Activated CD8-positive, alpha-beta T cell treated with anti-CD3 and anti-CD28 coated beads, Interleukin-2, amount 10 ng/mL, durations not matched to agents 7 days and 5 days (primary cell): ENCODE measurements around the gene ZBTB7C. TPM values are rescaled to one million over a fixed set of nuclear protein-coding genes. Genes with fewer than 3 reads are reported as not detected.

Experiments used
- ATAC-seq: fragments of 150-1000 bp; cut with Tn5 transposase; one replicate; pipeline ENCODE4 v1.10.0; 2021; ENCODE audit warnings: moderate library complexity
- CTCF ChIA-PET: fragments of 350-600 bp; sonication (Branson Sonifier 250); formaldehyde crosslinking; loops from one replicate; lab custom pipeline; 2021; ENCODE audit warnings: antibody characterized with exemption; lab: Charles Lee
- POLR2A ChIA-PET: fragments of 350-600 bp; sonication (Branson Sonifier 250); formaldehyde crosslinking; loops from one replicate; lab custom pipeline; 2021; ENCODE audit warnings: antibody characterized with exemption; lab: Charles Lee
- DNase-seq: peaks from one replicate; pipeline ENCODE4 v3.0.0-alpha.2; 2020
- H3K27ac Mint-ChIP-seq: one replicate; pipeline ENCODE4 v1.8.0; 2021; ENCODE audit warnings: mild to moderate bottlenecking, mixed read lengths
- H3K27me3 Mint-ChIP-seq: one replicate; pipeline ENCODE4 v1.8.0; 2021; ENCODE audit warnings: low read depth, mixed read lengths
- H3K36me3 Mint-ChIP-seq: one replicate; pipeline ENCODE4 v1.8.0; 2021; ENCODE audit warnings: low read depth, mixed read lengths
- H3K4me1 Mint-ChIP-seq: one replicate; pipeline ENCODE4 v1.8.0; 2021; ENCODE audit warnings: low read depth, mixed read lengths
- H3K4me3 Mint-ChIP-seq: one replicate; pipeline ENCODE4 v1.8.0; 2021; ENCODE audit warnings: mild to moderate bottlenecking, mixed read lengths
- H3K9me3 Mint-ChIP-seq: one replicate; pipeline ENCODE4 v1.8.0; 2022; ENCODE audit warnings: mixed read lengths; ENCODE audit not compliant: insufficient read depth
- total RNA-seq, 2 experiments: library from RNA; stranded (reverse); gene quantifications; one replicate each; pipeline ENCODE4 v1.2.3, GENCODE V29; 2021

Gene ZBTB7C
- total RNA-seq, 2 experiments from 2014 or later = not detected

GRCh38 chr18:48125724-48126123, 283.5 kb downstream of the ZBTB7C start:
- H3K9me3 Mint-ChIP-seq = no peaks in the 10 kb centered on the region
- ATAC-seq (no peak), DNase-seq (no peak)
- ChIA-PET CTCF (no interaction called here), POLR2A (no interaction called here)
- peaks cover 4% of the 10 kb centered on the region for H3K4me1 Mint-ChIP-seq
- no peak overlapping the region for H3K4me3 Mint-ChIP-seq
- H3K27me3 Mint-ChIP-seq = peaks cover 12% of the 10 kb centered on the region
- no peaks in the 10 kb centered on the region for H3K36me3 Mint-ChIP-seq
- no peak overlapping the region for H3K27ac Mint-ChIP-seq

GRCh38 chr18:48124857-48125626, 284.1 kb downstream of the ZBTB7C start:
- CTCF ChIA-PET = no interaction called here
- Mint-ChIP-seq H3K9me3 (no peaks in the 10 kb centered on the region), H3K4me3 (no peak overlapping the region), H3K4me1 (peaks cover 4% of the 10 kb centered on the region), H3K27me3 (peaks cover 12% of the 10 kb centered on the region), H3K27ac (no peak overlapping the region), H3K36me3 (no peaks in the 10 kb centered on the region)
- ATAC-seq (no peak), DNase-seq (no peak)
- POLR2A ChIA-PET = no interaction called here

- POLR2A ChIA-PET = no interaction called here
- H3K27me3 Mint-ChIP-seq = peaks cover 14% of the 10 kb centered on the region
- H3K36me3 Mint-ChIP-seq = no peaks in the 10 kb centered on the region
- CTCF ChIA-PET = interaction anchor here (0.8 kb wide), 1 partner anchor 29 kb away, joined by 3 read pairs; no protein-coding TSS in a partner anchor
- H3K27ac Mint-ChIP-seq = no peak overlapping the region
- ATAC-seq (no peak), DNase-seq (no peak)
- no peaks in the 10 kb centered on the region for H3K9me3 Mint-ChIP-seq
- H3K4me1 Mint-ChIP-seq = peaks cover 4% of the 10 kb centered on the region
- H3K4me3 Mint-ChIP-seq = no peak overlapping the region
These were observed 285.2 kb downstream of the ZBTB7C start for GRCh38 chr18:48123941-48124340.

- Mint-ChIP-seq H3K4me1 (peaks cover 4% of the 10 kb centered on the region), H3K27me3 (peaks cover 10% of the 10 kb centered on the region), H3K9me3 (no peaks in the 10 kb centered on the region), H3K36me3 (no peaks in the 10 kb centered on the region), H3K4me3 (no peak overlapping the region), H3K27ac (no peak overlapping the region)
- POLR2A ChIA-PET = no interaction called here
- CTCF ChIA-PET = no interaction called here
- DNase-seq (no peak), ATAC-seq (no peak)
These were observed 285.9 kb downstream of the ZBTB7C start for GRCh38 chr18:48123324-48123723.

GRCh38 chr18:48122816-48123215, 286.4 kb downstream of the ZBTB7C start:
- no peak for DNase-seq
- no peaks in the 10 kb centered on the region for H3K9me3 Mint-ChIP-seq
- no peak overlapping the region for H3K4me3 Mint-ChIP-seq
- ChIA-PET POLR2A (no interaction called here), CTCF (no interaction called here)
- no peak overlapping the region for H3K27ac Mint-ChIP-seq
- peaks cover 9% of the 10 kb centered on the region for H3K27me3 Mint-ChIP-seq
- no peak for ATAC-seq
- H3K4me1 Mint-ChIP-seq = peaks cover 4% of the 10 kb centered on the region
- H3K36me3 Mint-ChIP-seq = no peaks in the 10 kb centered on the region

- Mint-ChIP-seq H3K27me3 (peaks cover 9% of the 10 kb centered on the region), H3K27ac (no peak overlapping the region), H3K4me3 (no peak overlapping the region), H3K4me1 (peaks cover 4% of the 10 kb centered on the region), H3K36me3 (no peaks in the 10 kb centered on the region), H3K9me3 (no peaks in the 10 kb centered on the region)
- CTCF ChIA-PET = no interaction called here
- POLR2A ChIA-PET = no interaction called here
- no peak for DNase-seq
- ATAC-seq = no peak
These were observed 286.8 kb downstream of the ZBTB7C start for GRCh38 chr18:48122376-48122775.

- Mint-ChIP-seq H3K4me3 (no peak overlapping the region), H3K27me3 (peaks cover 9% of the 10 kb centered on the region), H3K36me3 (no peaks in the 10 kb centered on the region), H3K27ac (no peak overlapping the region), H3K9me3 (no peaks in the 10 kb centered on the region), H3K4me1 (peaks cover 4% of the 10 kb centered on the region)
- ChIA-PET POLR2A (interaction anchor here (0.6 kb wide), 1 partner anchor 537 kb away, joined by 3 read pairs; no protein-coding TSS in a partner anchor), CTCF (no interaction called here)
- ATAC-seq = no peak
- DNase-seq = no peak
These were observed 287.4 kb downstream of the ZBTB7C start for GRCh38 chr18:48121752-48122151.

- Mint-ChIP-seq H3K4me3 (no peak overlapping the region), H3K4me1 (no peaks in the 10 kb centered on the region), H3K27me3 (peaks cover 2% of the 10 kb centered on the region), H3K36me3 (no peaks in the 10 kb centered on the region), H3K27ac (no peak overlapping the region), H3K9me3 (no peaks in the 10 kb centered on the region)
- no peak for ATAC-seq
- CTCF ChIA-PET = no interaction called here
- DNase-seq = no peak
- POLR2A ChIA-PET = no interaction called here
These were observed 290.0 kb downstream of the ZBTB7C start for GRCh38 chr18:48119204-48119603.

GRCh38 chr18:48116873-48117630, 292.1 kb downstream of the ZBTB7C start:
- Mint-ChIP-seq H3K36me3 (no peaks in the 10 kb centered on the region), H3K9me3 (no peaks in the 10 kb centered on the region), H3K27ac (no peak overlapping the region), H3K4me3 (no peak overlapping the region), H3K27me3 (peaks cover 2% of the 10 kb centered on the region), H3K4me1 (no peaks in the 10 kb centered on the region)
- POLR2A ChIA-PET = no interaction called here
- ATAC-seq (no peak), DNase-seq (no peak)
- CTCF ChIA-PET = no interaction called here

GRCh38 chr18:48116017-48116416, 293.2 kb downstream of the ZBTB7C start:
- Mint-ChIP-seq H3K4me3 (no peak overlapping the region), H3K27me3 (peaks cover 2% of the 10 kb centered on the region), H3K27ac (no peak overlapping the region), H3K36me3 (no peaks in the 10 kb centered on the region), H3K9me3 (no peaks in the 10 kb centered on the region), H3K4me1 (no peaks in the 10 kb centered on the region)
- ChIA-PET CTCF (no interaction called here), POLR2A (no interaction called here)
- DNase-seq = no peak
- ATAC-seq = no peak

- H3K36me3 Mint-ChIP-seq = no peaks in the 10 kb centered on the region
- no peaks in the 10 kb centered on the region for H3K4me1 Mint-ChIP-seq
- H3K4me3 Mint-ChIP-seq = no peak overlapping the region
- ChIA-PET POLR2A (no interaction called here), CTCF (no interaction called here)
- ATAC-seq = no peak
- no peaks in the 10 kb centered on the region for H3K9me3 Mint-ChIP-seq
- no peak for DNase-seq
- H3K27ac Mint-ChIP-seq = no peak overlapping the region
- H3K27me3 Mint-ChIP-seq = peaks cover 6% of the 10 kb centered on the region
These were observed 295.5 kb downstream of the ZBTB7C start for GRCh38 chr18:48113691-48114090.

GRCh38 chr18:48111587-48111986, 297.6 kb downstream of the ZBTB7C start:
- POLR2A ChIA-PET = no interaction called here
- Mint-ChIP-seq H3K4me1 (no peaks in the 10 kb centered on the region), H3K27ac (no peak overlapping the region), H3K36me3 (no peaks in the 10 kb centered on the region), H3K4me3 (no peak overlapping the region), H3K27me3 (peaks cover 9% of the 10 kb centered on the region), H3K9me3 (no peaks in the 10 kb centered on the region)
- no peak for ATAC-seq
- no peak for DNase-seq
- CTCF ChIA-PET = no interaction called here
